ENCODE data around the gene GDPD2.

The GDPD2 gene

DNA sequence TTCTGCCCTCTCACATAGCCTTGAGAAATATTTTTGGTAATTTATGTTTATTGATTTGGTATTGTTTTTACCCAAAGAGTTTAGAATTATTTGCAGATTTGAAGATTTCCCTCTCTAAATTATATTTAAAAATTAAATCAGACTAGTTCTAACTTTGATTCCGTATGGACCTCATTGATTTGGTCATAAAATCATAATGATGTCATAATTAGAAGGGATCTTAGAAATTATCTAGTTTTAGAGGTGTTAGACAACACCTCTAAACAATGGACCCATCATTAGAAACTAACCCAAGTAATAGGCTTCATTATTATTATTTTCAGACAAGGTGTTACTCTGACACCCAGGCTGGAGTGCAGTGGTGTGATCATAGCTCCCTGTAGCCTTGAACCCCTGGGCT lies 45.6 kb downstream of the GDPD2 start:
- TF ChIP-seq, protein P1, sequence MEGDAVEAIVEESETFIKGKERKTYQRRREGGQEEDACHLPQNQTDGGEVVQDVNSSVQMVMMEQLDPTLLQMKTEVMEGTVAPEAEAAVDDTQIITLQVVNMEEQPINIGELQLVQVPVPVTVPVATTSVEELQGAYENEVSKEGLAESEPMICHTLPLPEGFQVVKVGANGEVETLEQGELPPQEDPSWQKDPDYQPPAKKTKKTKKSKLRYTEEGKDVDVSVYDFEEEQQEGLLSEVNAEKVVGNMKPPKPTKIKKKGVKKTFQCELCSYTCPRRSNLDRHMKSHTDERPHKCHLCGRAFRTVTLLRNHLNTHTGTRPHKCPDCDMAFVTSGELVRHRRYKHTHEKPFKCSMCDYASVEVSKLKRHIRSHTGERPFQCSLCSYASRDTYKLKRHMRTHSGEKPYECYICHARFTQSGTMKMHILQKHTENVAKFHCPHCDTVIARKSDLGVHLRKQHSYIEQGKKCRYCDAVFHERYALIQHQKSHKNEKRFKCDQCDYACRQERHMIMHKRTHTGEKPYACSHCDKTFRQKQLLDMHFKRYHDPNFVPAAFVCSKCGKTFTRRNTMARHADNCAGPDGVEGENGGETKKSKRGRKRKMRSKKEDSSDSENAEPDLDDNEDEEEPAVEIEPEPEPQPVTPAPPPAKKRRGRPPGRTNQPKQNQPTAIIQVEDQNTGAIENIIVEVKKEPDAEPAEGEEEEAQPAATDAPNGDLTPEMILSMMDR (conservative IDR thresholded peaks at IDR 0.05; ENCODE audit: control insufficient read depth, insufficient read depth, low read depth, low read length), result no peak
- DNase-seq (ENCODE audit: low read depth), result no peak
- no peak overlapping the region for H3K4me3 ChIP-seq (ENCODE audit: control insufficient read depth, low read depth, low read length)

DNA sequence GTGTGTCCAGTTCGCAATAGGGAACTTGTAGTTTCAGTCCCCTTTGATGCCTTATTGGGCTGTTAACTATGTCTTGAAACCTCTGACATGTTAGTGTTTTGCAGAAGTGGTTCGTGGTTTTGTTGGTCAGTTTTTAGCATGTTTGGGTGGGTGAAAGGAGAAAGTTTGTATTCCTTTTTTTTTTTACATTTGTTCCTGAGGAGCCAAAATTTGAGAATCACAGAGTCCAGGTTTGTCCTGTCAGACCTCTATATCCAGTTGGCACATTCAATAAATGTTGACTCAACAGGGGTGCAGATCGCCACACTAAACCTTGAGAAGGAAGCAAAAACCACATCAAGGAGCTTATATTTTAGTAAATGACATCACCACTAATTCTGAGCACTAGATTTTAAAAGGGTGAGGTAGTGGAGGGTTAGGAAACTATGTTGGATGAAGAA lies 47.8 kb downstream of the GDPD2 start:
- TF ChIP-seq, protein P1 (conservative IDR thresholded peaks at IDR 0.05; ENCODE audit: control insufficient read depth, insufficient read depth, low read depth, low read length), result no peak
- peak; percentile 59 for DNase-seq (ENCODE audit: low read depth)
- H3K4me3 ChIP-seq (ENCODE audit: control insufficient read depth, low read depth, low read length), result no peak overlapping the region

DNA sequence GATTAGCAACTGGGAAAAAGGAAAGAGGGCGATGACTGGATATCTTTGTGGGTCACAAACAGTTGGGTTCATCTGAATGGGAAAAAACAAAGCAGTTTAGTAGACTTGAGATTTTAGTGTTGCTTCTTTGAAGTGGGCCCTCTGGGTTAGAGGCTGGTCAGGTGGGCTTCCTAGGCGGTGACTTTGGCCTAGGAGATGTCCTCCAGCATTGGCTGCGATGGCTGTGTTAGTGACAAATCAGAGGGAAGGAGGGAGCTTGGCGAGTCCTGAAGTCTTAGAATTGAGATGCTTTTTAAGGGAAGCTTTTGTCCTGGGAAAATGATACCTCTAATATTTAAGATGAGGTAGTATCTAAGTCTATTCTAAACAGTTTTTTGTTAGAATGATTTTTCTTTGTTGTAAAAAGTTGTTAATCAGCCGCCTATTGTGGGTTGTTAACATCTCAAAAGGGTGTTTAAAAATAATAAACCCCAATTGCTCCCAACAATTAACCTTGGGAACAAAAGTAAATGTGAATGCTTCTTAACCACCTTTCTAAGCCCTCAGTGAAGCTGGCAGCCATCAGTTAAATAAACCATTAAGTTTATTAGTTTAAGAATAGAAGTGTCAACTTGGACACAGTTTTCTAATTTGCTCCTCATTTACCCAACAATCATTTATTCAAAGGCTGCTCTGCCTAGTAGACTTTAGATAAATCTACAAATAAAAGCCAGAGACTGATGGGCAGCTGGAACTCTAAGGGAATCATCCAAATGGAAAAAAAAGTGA lies 53.2 kb downstream of the GDPD2 start:
- no peak overlapping the region for H3K4me3 ChIP-seq (ENCODE audit: control insufficient read depth, low read depth, low read length)
- TF ChIP-seq, protein P1 (conservative IDR thresholded peaks at IDR 0.05; ENCODE audit: control insufficient read depth, insufficient read depth, low read depth, low read length), result no peak
- DNase-seq (ENCODE audit: low read depth), result no peak

DNA sequence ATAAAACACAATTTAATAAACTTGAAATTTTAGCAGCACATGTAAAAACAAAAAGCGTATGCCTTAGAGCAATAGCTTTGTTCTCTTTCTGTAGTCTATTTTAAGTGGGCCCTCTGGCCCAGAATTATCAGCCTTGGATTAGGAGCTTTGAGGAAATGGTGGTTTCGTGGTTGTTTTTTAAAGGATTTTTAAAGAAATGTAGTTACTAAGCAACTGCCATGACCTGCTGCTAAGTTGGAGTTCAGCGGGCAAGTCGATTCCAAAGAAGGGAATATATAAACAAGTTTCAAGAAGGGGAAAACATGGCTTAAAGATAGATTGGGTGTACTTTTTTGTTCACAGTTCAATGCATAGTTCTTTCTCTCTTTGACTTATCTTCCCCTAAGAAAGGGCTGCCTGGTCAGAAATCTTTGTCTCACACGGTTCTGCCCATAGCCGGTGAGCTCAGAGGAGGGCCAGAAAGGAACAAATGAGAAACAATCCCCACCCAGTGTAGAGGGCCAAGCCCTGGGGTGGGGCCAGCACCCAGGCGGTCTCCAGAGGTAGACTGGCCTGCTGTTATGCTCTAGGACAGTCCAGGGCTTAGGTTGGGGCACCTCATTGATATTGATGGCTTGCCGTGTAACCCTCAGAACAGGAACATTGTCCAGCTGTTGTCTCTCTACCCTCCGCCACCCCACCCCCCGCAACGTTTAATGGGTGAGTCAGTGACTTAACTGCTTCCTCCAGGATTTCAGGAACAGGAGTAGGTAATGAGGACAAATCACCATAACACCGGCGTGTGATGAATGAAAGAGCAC lies 54.0 kb downstream of the GDPD2 start:
- TF ChIP-seq, protein P1 (conservative IDR thresholded peaks at IDR 0.05; ENCODE audit: control insufficient read depth, insufficient read depth, low read depth, low read length), result no peak
- DNase-seq (ENCODE audit: low read depth), result peak; percentile 78
- no peak overlapping the region for H3K4me3 ChIP-seq (ENCODE audit: control insufficient read depth, low read depth, low read length)

DNA sequence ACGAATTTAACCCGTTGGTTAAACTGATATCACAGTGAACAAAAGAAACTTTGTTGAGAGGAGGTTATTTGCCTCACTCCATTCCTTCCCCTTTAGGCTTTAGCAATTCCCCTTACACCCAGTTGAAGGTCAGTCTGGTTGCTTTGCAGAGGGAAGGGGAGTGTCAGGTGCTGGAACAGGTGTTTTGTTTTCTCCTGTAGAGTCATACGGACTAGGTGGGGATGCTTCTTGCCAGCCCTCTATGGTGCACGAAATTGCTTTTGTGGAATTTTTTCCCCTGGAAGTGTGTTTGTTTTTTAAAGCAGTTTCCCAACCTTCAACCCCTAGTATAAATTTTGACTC lies 54.6 kb downstream of the GDPD2 start:
- TF ChIP-seq, protein P1 (conservative IDR thresholded peaks at IDR 0.05; ENCODE audit: control insufficient read depth, insufficient read depth, low read depth, low read length), result no peak
- H3K4me3 ChIP-seq (ENCODE audit: control insufficient read depth, low read depth, low read length), result no peak overlapping the region

DNA sequence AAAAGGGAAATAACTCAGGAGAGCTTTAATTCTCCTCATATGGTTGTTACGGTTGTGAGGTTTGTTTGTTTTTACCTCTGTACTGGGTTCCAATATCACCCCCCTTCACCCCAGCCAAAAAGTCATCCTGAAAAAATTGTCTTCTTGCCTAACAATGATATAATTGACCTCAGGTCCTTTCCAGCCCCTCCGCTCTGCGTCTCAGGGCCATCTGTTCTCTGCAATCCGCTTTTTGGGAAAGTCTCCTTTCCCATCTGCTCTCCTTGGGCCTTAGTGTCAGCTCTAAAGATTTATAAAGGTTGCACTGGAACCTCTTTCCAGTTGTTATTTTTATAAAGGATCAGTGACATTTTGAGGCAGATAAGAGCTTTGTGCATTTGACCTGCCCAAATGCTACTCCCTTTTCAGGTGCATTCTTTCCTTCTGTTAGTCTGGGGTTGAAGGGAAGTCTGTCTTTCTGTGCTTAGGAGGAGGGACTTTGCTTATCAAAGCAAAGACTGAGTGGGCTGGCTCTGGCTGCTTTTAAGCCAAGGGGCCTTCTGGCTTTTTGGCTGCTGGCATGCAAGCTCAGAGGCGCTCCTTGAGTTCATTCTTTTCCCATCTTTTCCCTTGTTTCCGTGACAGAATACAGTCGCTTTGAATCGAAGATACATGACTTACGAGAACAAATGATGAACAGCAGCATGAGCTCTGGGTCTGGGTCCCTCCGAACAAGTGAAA lies 55.6 kb downstream of the GDPD2 start:
- peak overlapping the region; percentile 32 for H3K4me3 ChIP-seq (ENCODE audit: control insufficient read depth, low read depth, low read length)
- TF ChIP-seq, protein P1 (conservative IDR thresholded peaks at IDR 0.05; ENCODE audit: control insufficient read depth, insufficient read depth, low read depth, low read length), result no peak
- peak; percentile 63 for DNase-seq (ENCODE audit: low read depth)

More for the DNA sequence above, 54.6 kb downstream of the GDPD2 start:
- DNase-seq (ENCODE audit: low read depth), result no peak

Data from fibroblast of mammary gland (primary cell).